MM.1S (cell line): ENCODE measurements around the gene WDR90.
A peak's percentile ranks its signal among the peaks of the same experiment; 100 is the strongest.

Experiments used
- DNase-seq: peaks from one replicate; pipeline ENCODE4 v3.0.0-alpha.2; 2015
- H2AFZ ChIP-seq: fragments of 300-600 bp; sonication (generic); 2 replicates; pipeline ENCODE4 v1.6.0; 2016; ENCODE audit warnings: antibody characterized with exemption, low read length
- H3F3A ChIP-seq: fragments of 300-600 bp; sonication (generic); 2 replicates; pipeline ENCODE4 v1.6.1; 2016; ENCODE audit warnings: mild to moderate bottlenecking, antibody characterized with exemption, low read length, moderate library complexity, mixed read lengths; ENCODE audit not compliant: insufficient read depth
- H3K27ac ChIP-seq: fragments of 300-600 bp; sonication (generic); 2 replicates; pipeline ENCODE4 v1.5.1; 2016; ENCODE audit warnings: mild to moderate bottlenecking, low read length
- H3K27me3 ChIP-seq: fragments of 300-600 bp; sonication (generic); replicated peaks from 2 replicates; pipeline ENCODE4 v1.6.0; 2016; ENCODE audit warnings: low read length; ENCODE audit not compliant: insufficient read depth
- H3K36me3 ChIP-seq: fragments of 300-600 bp; sonication (generic); replicated peaks from 2 replicates; pipeline ENCODE4 v1.6.1; 2016; ENCODE audit warnings: mild to moderate bottlenecking, low read length, mixed read lengths; ENCODE audit not compliant: insufficient read depth
- H3K4me1 ChIP-seq: fragments of 300-600 bp; sonication (generic); 2 replicates; pipeline ENCODE4 v1.6.1; 2016; ENCODE audit warnings: low read length, mixed read lengths
- H3K4me2 ChIP-seq: fragments of 300-600 bp; sonication (generic); 2 replicates; pipeline ENCODE4 v1.6.0; 2016; ENCODE audit warnings: low read depth, low read length
- H3K4me3 ChIP-seq: fragments of 300-600 bp; sonication (generic); 2 replicates; pipeline ENCODE4 v1.5.1; 2016; ENCODE audit warnings: low read length, mixed read lengths
- H3K79me2 ChIP-seq: fragments of 300-600 bp; sonication (generic); 2 replicates; pipeline ENCODE4 v1.6.1; 2016; ENCODE audit warnings: mixed run types, low read length, mixed read lengths
- H3K9ac ChIP-seq: fragments of 300-600 bp; sonication (generic); 2 replicates; pipeline ENCODE4 v1.6.1; 2016; ENCODE audit warnings: low read length, mixed read lengths
- H3K9me2 ChIP-seq: fragments of 300-600 bp; sonication (generic); replicated peaks from 2 replicates; pipeline ENCODE4 v1.6.1; 2016; ENCODE audit warnings: mild to moderate bottlenecking, low read length, mixed read lengths; ENCODE audit not compliant: insufficient read depth
- H3K9me3 ChIP-seq: fragments of 300-600 bp; sonication (generic); replicated peaks from 2 replicates; pipeline ENCODE4 v1.6.1; 2016; ENCODE audit warnings: mild to moderate bottlenecking, low read length, mixed read lengths; ENCODE audit not compliant: insufficient read depth
- H4K20me1 ChIP-seq: fragments of 300-600 bp; sonication (generic); 2 replicates; pipeline ENCODE4 v1.6.1; 2016; ENCODE audit warnings: mild to moderate bottlenecking, low read length, moderate library complexity, mixed read lengths; ENCODE audit not compliant: insufficient read depth
- CTCF ChIP-seq: fragments of 300-600 bp; sonication (generic); IDR thresholded peaks from 2 replicates; pipeline ENCODE4 v1.5.1; 2016; ENCODE audit warnings: antibody characterized with exemption, low read length, mixed read lengths
- EZH2 ChIP-seq: fragments of 300-600 bp; sonication (generic); optimal IDR thresholded peaks from 2 replicates; pipeline ENCODE3; 2017; ENCODE audit warnings: low read depth, mild to moderate bottlenecking, antibody characterized with exemption, low read length, mixed read lengths
- EZH2phosphoT487 ChIP-seq: fragments of 300-600 bp; sonication (generic); IDR thresholded peaks from 2 replicates; pipeline ENCODE4 v1.6.1; 2018; ENCODE audit warnings: antibody characterized with exemption, low read length

WDR90 gene

GRCh38 chr16:657487-657886 lies 8.3 kb downstream of the WDR90 start:
- H3K27ac ChIP-seq: no peak overlapping the region
- H3K4me1 ChIP-seq: peaks cover 8% of the 10 kb centered on the region
- H3F3A ChIP-seq: no peaks in the 10 kb centered on the region
- H3K9me2 ChIP-seq: no peaks in the 10 kb centered on the region
- H3K9ac ChIP-seq: no peak overlapping the region
- no peak overlapping the region for H3K4me2 ChIP-seq
- H4K20me1 ChIP-seq: no peaks in the 10 kb centered on the region
- H3K36me3 ChIP-seq: no peaks in the 10 kb centered on the region
- no peaks in the 10 kb centered on the region for H3K27me3 ChIP-seq
- no peak overlapping the region for H2AFZ ChIP-seq
- TF ChIP-seq EZH2 (no peak), EZH2phosphoT487 (no peak), CTCF (no peak)
- DNase-seq: no peak
- H3K4me3 ChIP-seq: no peak overlapping the region
- no peaks in the 10 kb centered on the region for H3K9me3 ChIP-seq
- H3K79me2 ChIP-seq: no peaks in the 10 kb centered on the region

- H2AFZ ChIP-seq: no peak overlapping the region
- no peak for DNase-seq
- H4K20me1 ChIP-seq: no peaks in the 10 kb centered on the region
- no peaks in the 10 kb centered on the region for H3F3A ChIP-seq
- H3K9me2 ChIP-seq: no peaks in the 10 kb centered on the region
- TF ChIP-seq EZH2phosphoT487 (no peak), EZH2 (no peak), CTCF (no peak)
- peaks cover 8% of the 10 kb centered on the region for H3K4me1 ChIP-seq
- no peak overlapping the region for H3K9ac ChIP-seq
- H3K4me3 ChIP-seq: no peak overlapping the region
- no peak overlapping the region for H3K27ac ChIP-seq
- no peaks in the 10 kb centered on the region for H3K9me3 ChIP-seq
- no peaks in the 10 kb centered on the region for H3K36me3 ChIP-seq
- H3K79me2 ChIP-seq: no peaks in the 10 kb centered on the region
- no peak overlapping the region for H3K4me2 ChIP-seq
- no peaks in the 10 kb centered on the region for H3K27me3 ChIP-seq
Measured at GRCh38 chr16:658679-659571, 9.8 kb downstream of the WDR90 start.

GRCh38 chr16:659618-660017 lies 10.5 kb downstream of the WDR90 start:
- no peaks in the 10 kb centered on the region for H3K9me2 ChIP-seq
- no peaks in the 10 kb centered on the region for H3K79me2 ChIP-seq
- H3K9ac ChIP-seq: no peak overlapping the region
- H3K27ac ChIP-seq: no peak overlapping the region
- DNase-seq: no peak
- peak overlapping the region; percentile 79; the same call in 1 of the 2 replicates for H3K4me2 ChIP-seq
- H3K4me1 ChIP-seq: peaks cover 8% of the 10 kb centered on the region
- H3K27me3 ChIP-seq: no peaks in the 10 kb centered on the region
- no peak overlapping the region for H2AFZ ChIP-seq
- H3F3A ChIP-seq: no peaks in the 10 kb centered on the region
- no peaks in the 10 kb centered on the region for H4K20me1 ChIP-seq
- H3K9me3 ChIP-seq: no peaks in the 10 kb centered on the region
- TF ChIP-seq EZH2 (no peak), CTCF (no peak), EZH2phosphoT487 (no peak)
- H3K36me3 ChIP-seq: no peaks in the 10 kb centered on the region
- H3K4me3 ChIP-seq: no peak overlapping the region
